GM06990 (cell line): ENCODE data around the gene SH3RF2.

ENCODE experiments used
- DNase-seq: peaks from one replicate; pipeline ENCODE4 v3.0.0-alpha.2; 2011; ENCODE audit not compliant: insufficient read length; ENCODE audit errors: extremely low read depth
- H3K27me3 ChIP-seq: replicated peaks from 2 replicates; pipeline ENCODE4 v1.6.0; 2011; ENCODE audit warnings: low read length; ENCODE audit not compliant: control insufficient read depth, insufficient read depth
- H3K36me3 ChIP-seq: 2 replicates; pipeline ENCODE4 v1.5.1; 2011; ENCODE audit warnings: low read length; ENCODE audit not compliant: control insufficient read depth, insufficient read depth
- H3K4me3 ChIP-seq: replicated peaks from 2 replicates; pipeline ENCODE4 v1.5.1; 2011; ENCODE audit warnings: low read depth, mild to moderate bottlenecking, control low read depth, low read length
- TF ChIP-seq, protein P1 (sequence below): IDR thresholded peaks from 2 replicates; pipeline ENCODE4 v1.5.1; 2011; ENCODE audit warnings: low read length, control low read depth, mild to moderate bottlenecking, inconsistent platforms; ENCODE audit not compliant: insufficient read depth, poor library complexity, severe bottlenecking

SH3RF2 gene

DNA sequence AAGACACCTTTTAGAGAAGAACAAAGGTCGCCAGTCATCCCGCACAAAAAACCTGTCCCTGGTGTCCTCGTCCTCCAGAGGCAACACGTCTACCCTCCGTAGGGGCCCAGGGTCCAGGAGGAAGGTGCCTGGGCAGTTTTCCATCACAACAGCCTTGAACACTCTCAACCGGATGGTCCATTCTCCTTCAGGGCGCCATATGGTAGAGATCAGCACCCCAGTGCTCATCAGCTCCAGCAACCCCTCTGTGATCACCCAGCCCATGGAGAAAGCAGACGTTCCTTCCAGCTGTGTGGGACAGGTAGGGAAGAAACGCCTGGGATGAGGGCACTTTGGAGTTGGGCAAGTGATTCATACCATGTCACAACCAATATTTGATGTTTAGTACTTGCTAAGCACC, 77.4 kb downstream of the SH3RF2 start:
- no peaks in the 10 kb centered on the region for H3K36me3 ChIP-seq
- no peak for DNase-seq
- H3K4me3 ChIP-seq: no peak overlapping the region
- no peaks in the 10 kb centered on the region; the same call in 1 of the 2 replicates for H3K27me3 ChIP-seq
- TF ChIP-seq, protein P1, sequence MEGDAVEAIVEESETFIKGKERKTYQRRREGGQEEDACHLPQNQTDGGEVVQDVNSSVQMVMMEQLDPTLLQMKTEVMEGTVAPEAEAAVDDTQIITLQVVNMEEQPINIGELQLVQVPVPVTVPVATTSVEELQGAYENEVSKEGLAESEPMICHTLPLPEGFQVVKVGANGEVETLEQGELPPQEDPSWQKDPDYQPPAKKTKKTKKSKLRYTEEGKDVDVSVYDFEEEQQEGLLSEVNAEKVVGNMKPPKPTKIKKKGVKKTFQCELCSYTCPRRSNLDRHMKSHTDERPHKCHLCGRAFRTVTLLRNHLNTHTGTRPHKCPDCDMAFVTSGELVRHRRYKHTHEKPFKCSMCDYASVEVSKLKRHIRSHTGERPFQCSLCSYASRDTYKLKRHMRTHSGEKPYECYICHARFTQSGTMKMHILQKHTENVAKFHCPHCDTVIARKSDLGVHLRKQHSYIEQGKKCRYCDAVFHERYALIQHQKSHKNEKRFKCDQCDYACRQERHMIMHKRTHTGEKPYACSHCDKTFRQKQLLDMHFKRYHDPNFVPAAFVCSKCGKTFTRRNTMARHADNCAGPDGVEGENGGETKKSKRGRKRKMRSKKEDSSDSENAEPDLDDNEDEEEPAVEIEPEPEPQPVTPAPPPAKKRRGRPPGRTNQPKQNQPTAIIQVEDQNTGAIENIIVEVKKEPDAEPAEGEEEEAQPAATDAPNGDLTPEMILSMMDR: no peak

DNA sequence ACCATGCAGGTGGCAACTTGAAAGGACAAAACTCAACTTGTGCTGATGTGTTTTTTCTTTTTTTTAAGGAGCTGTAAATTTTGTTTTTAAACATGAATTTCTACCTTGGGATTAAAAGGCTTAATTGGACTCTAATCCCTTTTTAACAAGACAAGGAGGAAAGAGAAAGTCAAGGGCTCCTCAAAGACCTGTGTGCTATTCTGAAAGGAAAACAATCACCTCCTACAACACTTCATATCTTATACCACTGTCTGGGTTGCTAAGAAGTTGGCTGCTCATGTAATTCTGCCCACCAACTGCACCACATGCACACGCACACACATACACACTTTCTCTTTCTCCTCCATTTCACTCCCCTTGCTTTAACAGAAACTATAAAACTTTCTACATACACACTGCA, 78.6 kb downstream of the SH3RF2 start:
- TF ChIP-seq, protein P1: no peak
- no peak overlapping the region for H3K4me3 ChIP-seq
- no peak for DNase-seq
- H3K27me3 ChIP-seq: no peaks in the 10 kb centered on the region; the same call in 1 of the 2 replicates
- H3K36me3 ChIP-seq: no peaks in the 10 kb centered on the region

DNA sequence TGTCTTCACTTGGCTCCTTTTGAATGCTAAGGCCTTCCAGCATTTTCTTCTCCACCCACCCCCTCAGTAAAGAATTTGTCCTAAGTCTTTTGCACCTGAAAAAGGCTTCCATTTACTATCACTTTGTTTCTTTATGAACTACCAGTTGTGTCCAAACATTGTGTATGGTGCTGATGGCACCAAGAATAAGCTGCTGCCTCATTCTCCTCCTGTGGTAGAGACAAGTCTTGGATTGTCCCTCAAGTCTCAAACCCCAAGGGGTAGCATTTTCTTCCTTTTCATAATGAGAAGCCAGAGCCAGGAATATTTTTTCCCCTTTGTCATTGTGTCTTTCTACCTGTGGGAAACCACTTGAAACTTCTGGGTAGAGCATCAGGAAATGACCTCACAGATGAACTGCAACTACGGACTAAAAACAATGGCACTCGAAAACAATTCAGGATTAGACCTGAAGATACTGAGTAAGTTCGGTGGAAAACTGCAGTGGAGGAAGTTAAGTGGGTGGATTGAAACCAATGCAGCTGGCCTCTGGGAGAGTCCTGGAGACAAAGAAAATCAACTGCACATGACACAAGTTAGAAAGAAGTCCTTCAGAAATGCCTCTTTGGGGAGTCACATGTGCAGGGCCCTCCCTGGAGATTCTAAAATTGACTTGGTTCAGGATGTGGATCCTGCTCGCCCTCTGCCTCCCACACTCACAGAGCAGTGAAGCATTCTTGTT, 80.5 kb downstream of the SH3RF2 start:
- no peak overlapping the region for H3K4me3 ChIP-seq
- TF ChIP-seq, protein P1: no peak
- no peaks in the 10 kb centered on the region; the same call in 1 of the 2 replicates for H3K27me3 ChIP-seq
- no peaks in the 10 kb centered on the region for H3K36me3 ChIP-seq
- no peak for DNase-seq

DNA sequence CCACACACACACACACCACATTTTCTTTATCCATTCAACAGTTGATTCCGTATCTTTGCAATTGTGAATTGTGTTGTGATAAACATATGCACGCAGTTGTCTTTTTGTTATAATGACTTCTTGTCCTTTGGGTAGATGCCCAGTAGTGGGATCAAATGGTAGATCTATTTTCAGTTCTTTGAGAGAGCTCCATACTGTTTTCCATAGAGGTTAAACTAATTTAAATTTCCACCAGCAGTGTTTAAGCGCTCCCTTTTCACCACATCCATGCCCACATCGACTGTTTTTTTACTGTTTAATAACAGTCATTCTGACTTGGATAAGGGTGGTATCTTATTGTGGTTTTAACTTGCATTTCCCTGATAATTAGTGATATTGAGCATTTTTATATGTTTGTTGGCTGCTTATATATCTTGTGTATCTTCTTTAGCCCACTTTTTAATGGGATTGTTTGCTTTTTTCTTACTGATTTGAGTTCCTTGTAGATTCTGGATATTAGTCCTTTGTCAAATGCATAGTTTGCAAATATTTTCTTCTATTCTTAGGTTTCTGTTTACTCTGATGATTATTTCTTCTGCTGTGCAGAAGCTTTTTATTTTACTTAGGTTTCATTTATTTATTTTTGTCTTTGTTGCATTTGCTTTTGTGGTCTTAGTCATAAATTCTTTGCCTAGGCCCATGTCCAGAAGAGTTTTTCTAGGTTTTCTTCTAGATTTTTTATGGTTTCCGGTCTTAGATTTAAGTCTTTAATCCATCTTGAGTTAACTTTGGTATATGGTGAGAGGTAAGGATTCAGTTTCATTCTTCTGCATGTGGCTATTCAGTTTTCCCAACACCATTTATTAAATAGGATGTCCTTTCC, 82.4 kb downstream of the SH3RF2 start:
- Histone ChIP-seq H3K36me3 (no peaks in the 10 kb centered on the region), H3K27me3 (no peaks in the 10 kb centered on the region), H3K4me3 (no peak overlapping the region)
- TF ChIP-seq, protein P1: no peak
- DNase-seq: no peak

DNA sequence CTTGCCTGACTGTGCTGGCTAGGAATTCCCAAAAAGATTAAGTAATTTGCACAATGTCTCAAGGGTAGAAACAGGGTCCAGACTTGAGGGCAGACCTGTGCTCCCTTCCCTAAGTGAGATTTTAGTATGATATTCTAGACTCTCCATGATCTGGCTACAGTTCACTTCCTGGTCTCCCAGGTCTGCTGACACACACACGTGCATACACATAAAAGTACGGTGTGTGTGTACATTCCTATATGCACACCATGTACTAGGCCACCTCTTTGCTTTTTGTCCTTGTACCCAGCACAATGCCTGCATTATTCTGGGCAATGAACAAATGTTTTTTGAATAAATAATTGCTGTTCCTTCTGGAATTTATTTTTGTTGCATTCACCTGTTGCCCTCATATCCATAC, 83.7 kb downstream of the SH3RF2 start:
- TF ChIP-seq, protein P1: no peak
- Histone ChIP-seq H3K27me3 (no peaks in the 10 kb centered on the region), H3K36me3 (no peaks in the 10 kb centered on the region), H3K4me3 (no peak overlapping the region)
- no peak for DNase-seq
